GM19467 (cell line): ENCODE measurements around the gene TRPM2.

Experiments
- ATAC-seq: cut with Tn5 transposase; IDR thresholded peaks from one replicate; pipeline ENCODE4 v1.9.1; 2021; ENCODE audit warnings: mild to moderate bottlenecking, moderate library complexity; ENCODE audit not compliant: unreplicated experiment

Gene TRPM2

DNA sequence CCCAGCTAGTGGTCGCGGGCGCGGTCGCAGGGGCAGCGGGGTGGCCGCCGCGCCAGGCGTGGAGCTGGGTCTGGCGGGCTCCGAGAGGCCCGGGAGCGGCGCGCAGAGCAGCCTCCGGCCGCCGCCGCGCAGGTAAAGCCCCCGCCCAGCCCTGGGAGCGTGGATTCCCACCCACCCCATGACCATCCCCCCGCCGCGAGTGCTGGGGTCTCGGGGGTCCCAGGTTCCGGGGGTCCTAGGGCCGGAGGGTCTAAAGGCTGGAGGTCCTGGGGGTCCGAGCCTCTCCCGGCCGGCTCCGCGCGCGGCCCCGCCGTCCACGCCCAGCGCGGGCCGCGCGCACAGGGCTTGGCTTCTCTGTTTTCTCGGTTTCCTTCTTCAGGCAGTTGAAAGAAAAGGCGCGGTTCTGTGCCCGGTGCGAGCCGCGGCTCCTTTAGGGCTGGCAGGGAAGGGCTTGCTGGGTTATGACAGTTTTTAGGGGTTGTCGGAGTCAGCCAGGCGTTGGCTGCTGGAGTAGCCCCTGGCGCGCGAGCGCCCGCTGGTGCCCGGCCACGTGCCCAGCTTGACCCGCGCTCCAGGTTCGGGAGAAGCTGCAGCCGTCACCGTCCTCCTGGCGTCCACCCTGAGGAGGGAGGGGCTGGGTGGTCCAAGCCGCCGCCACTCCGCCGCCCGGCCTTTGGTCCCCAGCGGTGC lies 102.2 kb downstream of the TRPM2 start:
- ATAC-seq = no peak

DNA sequence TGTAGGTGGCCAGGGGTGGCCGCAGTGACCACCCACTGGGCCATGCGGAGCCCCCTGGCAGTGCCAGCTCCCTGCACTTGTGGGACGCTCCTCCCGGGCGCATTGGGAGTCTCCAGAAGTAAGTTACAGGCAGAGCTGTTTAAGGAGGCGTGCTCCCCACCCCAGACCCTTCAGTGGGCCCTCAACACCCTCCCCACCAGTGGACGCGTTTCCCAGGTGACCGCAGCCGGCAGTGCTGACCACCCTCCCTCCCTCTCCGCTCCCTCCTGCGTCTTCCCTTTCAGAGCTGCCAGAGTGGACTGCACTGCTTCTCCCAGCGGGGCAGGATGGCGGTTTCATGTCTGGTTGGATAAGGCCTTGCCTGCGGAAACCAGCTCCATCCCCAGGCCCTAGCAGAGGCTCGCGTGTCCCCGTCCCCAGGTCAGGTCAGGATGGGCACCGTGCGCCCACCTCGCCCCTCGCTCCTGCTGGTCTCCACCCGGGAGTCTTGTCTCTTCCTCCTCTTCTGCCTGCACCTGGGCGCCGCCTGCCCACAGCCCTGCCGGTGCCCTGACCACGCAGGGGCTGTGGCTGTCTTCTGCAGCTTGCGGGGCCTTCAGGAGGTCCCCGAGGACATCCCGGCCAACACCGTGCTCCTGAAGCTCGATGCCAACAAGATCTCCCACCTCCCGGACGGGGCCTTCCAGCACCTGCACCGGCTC lies 102.9 kb downstream of the TRPM2 start:
- no peak for ATAC-seq

DNA sequence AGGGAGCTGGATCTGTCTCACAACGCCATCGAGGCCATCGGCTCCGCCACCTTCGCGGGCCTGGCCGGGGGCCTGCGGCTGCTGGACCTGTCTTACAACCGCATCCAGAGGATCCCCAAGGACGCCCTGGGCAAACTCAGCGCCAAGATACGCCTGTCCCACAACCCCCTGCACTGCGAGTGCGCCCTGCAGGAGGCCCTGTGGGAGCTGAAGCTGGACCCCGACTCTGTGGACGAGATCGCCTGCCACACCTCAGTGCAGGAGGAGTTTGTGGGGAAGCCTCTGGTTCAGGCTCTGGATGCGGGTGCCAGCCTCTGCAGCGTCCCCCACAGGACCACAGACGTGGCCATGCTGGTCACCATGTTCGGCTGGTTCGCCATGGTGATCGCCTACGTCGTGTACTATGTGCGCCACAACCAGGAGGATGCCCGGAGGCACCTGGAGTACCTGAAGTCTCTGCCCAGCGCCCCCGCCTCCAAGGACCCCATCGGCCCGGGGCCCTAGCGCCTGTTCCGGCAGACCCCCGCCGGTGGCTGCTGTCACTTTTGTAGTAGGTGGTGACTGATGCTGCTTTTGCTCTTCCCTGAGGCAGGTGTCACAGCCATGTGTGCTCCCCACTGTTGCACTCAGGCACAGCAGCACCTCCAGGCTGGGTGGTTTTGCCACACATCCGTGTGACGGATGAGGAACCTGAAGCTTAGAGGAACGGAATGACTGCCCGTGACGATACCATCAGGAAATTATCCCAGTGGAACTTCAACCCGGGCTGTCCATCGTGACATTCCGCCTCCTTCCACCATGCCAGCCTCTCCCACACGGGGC lies 103.7 kb downstream of the TRPM2 start:
- no peak for ATAC-seq

DNA sequence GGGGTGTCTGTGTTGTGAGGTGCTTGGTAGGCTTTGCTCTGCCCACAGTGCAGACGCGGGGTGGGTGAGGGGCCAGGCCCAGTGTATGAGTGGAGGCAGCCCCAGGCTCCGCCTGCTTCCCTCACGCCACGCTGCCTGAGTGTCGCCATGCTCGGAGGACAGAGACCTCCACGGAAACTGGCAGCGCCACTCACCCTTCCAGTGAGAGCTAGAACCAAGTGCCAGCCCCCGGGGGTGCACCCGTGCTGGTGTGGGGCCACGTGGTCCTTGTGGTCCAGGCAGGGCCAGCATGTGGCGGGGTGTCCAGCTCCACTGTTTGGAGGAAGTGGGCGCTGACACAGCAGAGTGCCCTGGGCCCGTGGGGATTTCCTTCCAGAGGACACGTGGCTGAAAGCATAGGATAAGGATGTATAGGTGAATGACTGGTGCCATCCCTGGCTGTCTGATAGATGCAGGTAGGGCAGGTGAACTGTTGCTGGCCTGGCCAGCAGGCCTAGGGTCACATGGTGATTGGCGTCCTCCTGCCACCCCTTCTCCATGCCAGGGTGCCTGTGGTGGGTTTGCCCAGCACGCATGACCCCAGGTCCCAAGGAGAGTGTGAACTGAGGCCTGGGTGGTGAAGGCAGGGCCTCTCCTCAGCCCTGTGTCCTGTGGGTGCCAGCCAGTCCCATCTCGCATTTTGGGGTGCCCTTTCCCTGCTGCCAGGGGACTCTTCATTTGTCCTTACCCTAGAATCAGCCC lies 105.7 kb downstream of the TRPM2 start:
- no peak for ATAC-seq

DNA sequence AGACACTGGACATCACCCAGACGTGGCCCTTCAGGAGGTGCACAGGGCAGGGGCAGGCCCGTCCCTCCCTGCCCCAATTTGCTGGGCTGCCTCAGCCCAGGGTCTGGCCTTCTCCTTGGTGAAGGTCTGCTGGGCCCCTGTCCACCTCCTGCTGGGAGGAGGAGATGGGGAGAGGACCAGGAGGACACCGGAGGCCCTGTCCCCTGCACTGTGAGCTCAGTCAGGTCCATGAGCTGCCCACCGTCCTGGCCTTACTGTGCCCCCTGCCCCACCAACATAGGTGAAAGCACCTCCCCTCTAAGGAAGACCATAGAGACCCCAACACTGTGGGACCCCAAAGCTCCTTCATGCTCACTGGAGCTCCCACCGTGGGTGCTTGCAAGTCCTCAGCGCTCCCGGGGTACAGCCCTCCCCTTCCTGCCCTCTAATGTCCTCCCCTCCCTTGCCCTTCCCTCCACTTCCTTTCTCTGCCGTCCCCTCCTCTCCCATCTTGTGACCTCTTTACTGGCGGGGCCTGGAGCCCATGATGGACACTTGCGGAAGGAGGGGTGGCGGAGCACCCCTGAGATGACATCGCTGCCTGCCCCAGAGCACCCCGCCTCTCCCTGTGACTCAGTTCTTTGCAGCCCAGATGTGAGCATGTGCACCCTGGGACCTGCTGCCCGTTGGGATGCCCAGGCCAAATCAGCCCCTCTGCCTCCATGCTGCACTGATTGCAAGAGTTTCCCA lies 106.5 kb downstream of the TRPM2 start:
- no peak for ATAC-seq

DNA sequence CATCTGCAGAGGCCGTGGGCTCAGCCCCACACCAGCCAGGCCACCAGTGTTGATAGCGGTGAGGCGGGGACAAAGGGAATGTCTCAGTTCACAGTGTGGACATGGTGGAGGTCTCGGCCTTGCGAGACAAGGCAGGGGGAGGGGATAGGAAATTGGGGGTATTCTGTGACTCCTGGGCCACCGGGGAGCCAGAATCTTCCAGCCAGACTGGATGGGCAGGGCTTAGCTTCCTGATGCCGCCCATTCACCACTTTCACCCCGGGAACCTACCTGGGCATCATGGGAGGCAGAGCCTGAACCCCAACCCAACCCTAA lies 107.0 kb downstream of the TRPM2 start:
- no peak for ATAC-seq

DNA sequence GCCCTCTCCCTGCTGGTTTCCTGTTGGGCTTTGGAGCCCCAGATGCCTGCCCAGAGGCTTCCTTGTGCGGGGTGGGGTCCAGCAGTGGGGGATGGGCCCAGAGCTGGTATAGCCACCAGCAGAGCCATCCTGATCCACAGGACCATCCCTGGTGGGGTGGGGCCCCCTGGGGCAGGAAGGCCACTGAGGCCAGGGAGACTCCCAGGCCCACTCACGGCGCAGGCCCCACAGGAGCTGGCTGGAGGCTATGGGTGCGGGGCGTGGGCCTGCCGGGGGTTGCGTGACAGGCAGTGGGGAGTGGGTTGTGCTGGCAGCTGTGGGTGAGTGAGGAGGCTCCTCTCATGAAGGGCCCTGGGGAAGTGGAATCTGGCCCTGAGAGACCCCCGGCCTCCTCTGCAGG lies 107.6 kb downstream of the TRPM2 start:
- ATAC-seq = no peak

DNA sequence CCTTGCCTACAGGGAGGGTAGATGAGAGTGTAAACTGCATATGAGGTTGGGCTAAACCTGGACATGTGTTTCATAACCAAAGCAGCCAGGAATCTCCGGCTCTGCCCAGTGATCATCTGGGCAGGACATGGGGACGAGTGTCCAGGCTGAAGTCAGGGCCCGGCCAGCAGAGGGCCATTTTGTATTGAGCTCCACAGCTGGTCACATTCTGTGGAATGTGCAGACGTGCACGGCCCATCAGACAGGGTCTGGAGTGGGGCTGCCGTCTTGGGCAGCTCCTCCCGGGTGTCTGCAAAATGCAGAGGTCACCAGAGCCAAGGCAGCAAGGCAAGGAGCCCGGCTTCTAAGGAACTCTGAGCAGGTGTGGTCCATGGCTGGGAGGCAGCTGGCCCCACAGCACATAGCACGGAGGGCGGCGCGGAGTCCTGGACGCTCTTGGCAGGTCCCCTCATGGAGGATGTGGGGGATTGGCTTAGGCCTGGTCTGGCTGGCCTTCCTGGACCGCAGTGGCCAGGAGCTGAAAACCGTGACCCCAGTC lies 108.1 kb downstream of the TRPM2 start:
- ATAC-seq = no peak

DNA sequence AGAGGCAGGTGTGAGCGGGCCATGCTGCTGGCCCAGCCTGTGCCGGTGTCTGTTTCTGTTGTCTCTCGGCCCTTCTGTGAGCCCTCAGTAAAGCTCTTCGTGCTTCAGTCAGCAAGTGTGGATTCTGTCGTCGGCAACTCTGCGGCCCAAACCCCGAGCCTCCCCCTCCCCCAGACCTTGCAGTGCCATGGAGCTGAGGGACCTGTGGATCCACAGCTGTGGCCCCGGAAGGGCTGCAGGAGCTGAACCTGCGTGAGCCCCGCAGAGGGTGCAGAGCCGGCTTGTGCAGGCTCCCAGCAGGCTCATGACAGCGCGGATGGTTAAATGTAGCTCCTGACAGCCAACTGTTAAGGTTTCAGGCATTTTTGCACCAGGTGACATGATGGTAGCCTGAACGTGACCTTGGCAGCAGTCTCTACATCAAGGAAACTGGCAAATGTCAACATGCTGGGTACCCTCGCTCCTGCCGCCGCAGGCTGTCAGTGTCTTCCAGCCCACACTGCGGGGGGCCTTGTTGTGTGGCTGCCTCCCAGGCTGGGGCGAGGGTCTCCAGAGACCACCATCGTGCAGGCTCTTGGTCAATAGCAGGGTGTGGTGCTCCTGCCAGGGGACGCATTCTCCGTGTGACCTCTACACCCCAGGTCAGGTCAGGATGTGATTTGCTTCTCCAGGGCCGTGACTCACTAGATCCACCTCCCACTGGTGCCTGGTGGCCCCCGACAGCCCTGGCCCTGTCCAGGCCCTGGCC lies 108.8 kb downstream of the TRPM2 start:
- no peak for ATAC-seq

DNA sequence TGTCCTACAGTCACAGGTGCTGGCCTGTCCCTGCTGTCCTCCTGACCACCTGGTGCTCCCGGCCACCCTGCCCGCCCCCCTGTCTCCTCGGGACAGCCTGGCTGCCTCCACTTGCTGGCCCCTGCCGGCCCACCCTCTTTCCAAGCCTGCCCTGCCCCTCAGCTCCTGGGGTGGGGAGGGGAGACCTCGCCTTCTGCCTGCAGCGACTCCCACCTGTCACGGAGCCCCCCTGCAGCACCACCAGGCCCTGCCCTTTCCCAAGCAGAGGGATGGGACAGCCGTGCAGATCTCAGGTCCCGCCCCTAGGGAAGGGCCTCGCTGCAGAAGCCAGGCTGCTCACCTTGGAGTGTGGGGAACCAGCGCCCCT lies 109.4 kb downstream of the TRPM2 start:
- no peak for ATAC-seq

DNA sequence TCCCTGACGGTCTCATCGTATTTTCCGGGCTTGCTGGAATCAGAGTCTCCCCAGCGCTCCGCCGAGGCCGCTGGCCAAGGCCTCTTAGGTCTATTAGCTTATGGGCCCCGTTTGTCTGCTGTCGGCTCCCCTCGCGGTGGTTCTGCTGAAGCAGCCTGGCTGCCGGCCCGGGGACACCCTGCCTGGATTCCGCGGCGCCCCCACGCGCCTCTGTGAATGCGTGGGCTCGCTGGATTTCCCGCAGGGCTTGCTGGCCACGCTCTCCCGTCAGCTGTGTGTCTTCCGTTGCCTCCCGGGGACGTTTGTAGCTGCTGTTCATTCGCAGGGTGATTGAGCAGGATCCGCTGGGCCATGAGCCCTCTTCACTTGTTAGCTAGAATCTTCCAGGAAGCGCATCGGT lies 110.3 kb downstream of the TRPM2 start:
- ATAC-seq = no peak

DNA sequence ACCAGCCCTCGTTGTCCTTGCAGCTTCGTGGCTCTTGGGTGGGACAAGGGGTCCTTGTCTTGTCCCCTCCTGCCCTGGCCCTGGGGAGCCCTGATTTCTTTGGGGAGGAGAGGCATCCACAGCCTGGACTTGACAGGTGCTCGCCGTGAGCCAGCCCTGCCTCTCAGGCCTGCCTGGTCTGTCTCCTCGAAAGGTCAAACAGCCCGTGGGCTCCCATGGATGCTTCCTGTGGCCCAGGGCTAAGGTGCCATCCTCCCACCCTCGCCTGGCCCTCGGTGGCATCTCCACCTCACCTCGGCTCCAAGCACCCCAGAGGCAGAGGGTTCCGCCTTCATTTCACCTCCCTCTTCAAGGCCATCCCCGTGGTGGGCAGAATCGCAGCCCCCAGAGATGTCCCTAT lies 110.9 kb downstream of the TRPM2 start:
- ATAC-seq = no peak

DNA sequence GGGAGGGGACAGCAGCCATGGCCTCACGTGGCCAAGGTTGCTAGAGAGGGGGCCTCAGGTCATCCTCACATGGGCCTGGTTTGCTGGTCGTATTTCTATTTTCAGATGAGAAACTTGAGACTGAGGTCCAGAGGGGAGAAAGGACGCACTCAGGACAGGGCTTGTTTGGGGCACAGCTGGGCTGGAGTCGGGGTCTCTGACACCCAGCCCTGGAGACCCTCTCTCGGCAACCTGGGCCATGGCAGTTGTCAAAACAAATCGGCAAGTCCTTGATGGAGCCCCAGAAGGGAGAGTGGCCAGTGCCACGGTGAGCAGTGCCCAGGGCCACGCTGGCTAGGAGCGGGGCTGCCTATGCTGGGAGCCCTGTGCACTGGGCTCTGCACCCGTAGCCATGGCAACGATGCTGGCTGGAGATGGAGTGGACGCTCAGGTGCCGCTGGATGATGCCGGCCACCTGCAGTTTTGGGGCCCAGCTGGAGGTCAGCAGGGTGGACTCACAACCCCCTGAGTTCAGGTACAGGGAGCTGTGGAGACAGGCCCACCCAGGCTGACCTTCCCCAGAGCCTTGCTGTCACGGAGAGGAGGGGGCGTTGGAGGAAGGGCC lies 113.0 kb downstream of the TRPM2 start:
- no peak for ATAC-seq

DNA sequence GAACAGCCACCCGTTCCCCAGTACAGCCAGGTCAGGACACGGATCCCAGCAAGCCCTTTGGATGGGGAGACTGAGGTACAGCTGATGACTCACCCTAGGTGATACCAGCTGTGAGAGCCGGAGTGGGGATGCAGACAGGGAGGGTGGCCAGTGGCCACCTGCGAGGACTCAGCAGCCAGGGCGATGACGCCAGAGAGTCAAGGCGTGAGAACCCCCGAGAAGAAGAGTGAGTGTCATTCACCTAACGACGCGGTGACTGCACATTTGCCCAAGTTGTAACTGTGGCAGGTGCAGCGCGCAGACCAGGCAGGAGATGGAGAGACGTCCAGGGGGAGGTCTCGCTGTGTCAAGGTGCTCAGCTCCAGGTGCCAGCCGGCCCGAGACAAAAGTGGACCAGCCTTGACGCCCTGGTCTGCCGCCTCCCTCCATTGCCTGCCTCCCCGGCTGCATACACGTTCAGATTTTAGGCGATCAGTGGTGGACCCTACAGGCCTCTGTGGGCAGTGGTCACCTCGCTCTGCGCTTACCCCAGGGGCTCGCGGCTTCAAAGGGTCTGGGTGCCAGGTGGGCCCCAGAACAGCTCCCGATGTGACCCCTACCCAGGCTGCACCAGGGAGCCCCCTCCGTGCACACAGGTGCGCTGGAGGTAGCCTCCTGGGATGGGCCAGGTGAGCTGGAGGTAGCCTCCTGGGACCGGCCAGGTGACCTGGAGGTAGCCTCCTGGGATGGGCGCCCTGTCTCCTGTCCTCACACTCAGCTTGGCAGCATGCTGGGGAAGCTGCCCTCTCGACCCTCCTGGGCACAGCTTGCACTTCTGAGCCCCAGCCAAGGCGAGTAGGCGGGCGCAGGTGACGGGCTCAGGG lies 113.8 kb downstream of the TRPM2 start:
- ATAC-seq = no peak

DNA sequence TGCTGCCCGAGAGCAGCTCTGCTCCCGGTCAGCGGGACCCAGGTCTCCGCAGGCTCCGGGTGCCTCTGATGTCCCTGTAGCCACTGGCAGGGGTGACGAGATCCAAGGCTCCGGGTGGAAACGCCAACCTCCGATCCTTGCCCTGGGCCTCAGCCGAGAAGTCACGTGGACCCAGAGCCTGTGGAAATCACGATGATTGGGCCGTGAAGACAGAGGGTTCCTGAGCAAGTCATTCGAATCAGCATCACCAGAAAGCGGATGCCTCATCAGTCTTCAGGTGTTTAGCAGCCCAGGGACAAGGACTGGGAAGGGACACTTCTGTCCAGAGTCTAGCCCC lies 114.4 kb downstream of the TRPM2 start:
- ATAC-seq = no peak

DNA sequence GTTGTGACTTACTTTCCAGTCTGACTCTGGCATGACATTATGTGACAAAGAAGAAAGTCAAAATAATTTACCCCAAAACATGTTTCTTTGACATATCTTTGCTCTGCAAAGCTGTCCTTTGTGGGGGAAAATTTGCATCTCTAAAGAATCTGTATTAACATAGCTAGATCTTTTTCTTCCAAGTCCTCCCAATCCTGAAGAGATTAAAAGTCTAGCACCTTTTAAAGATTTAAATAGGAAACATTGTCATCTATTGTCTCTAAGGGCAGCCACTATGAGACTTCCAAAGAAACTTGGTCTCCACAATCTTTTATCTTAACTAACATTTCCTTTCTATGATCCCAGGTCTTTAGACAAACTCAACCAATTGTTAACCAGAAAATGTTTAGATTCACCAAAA lies 117.9 kb downstream of the TRPM2 start:
- ATAC-seq = no peak

DNA sequence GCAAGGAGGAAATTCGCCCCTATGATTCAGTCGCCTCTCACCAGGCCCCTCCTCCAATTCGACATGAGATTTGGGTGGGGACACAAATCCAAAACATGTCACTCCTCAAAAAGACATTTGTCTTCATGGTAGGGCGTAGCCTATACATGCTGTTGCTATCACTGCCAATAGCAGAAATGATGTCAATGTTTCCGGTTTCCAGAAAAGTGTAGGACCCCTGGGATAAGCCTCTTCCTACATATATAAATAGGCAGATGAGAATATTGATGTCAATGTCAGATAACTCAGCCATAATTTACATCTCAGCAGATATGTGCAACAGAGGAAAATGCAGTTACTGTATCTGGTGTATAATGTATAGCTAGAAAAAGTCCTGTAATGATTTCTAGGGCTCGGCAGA lies 118.6 kb downstream of the TRPM2 start:
- no peak for ATAC-seq

DNA sequence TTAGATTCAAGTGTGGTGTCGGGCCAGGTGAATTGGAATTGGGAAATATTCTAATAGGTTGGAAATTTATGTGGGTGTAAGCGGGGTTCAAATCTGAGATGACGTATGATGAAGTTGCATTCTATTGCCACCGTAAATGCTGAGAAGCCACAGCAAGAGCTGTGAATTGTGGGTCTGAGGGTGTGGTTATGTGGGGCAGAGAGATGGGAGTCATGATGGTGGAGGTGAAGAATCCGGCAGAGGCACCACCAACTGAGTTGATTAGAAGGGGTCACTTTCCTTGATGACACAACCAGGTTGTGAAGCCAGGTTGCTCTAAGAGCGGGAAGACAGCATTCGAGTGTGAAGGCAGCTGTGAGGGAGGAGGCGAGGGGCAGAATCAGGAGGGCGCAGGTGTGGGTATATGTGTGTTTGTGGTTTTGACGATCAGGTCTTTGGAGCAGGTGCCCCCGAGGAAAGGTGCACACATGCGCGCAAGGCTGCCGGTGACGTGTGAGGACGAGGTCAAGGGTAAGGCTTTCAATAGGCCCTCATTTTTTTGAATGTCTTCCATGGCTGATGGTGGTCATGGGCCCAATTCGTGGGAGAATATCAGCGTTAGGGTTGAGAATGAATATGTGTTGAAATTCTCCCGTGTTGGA lies 120.6 kb downstream of the TRPM2 start:
- ATAC-seq = no peak
